ENCODE measurements around the gene TRIM14.

TRIM14 gene

GRCh38 chr9:98047002-98047401 lies 72.0 kb downstream of the TRIM14 start:
- DNase-seq (ENCODE audit: low read depth) = no peak
- TF ChIP-seq, protein P1, sequence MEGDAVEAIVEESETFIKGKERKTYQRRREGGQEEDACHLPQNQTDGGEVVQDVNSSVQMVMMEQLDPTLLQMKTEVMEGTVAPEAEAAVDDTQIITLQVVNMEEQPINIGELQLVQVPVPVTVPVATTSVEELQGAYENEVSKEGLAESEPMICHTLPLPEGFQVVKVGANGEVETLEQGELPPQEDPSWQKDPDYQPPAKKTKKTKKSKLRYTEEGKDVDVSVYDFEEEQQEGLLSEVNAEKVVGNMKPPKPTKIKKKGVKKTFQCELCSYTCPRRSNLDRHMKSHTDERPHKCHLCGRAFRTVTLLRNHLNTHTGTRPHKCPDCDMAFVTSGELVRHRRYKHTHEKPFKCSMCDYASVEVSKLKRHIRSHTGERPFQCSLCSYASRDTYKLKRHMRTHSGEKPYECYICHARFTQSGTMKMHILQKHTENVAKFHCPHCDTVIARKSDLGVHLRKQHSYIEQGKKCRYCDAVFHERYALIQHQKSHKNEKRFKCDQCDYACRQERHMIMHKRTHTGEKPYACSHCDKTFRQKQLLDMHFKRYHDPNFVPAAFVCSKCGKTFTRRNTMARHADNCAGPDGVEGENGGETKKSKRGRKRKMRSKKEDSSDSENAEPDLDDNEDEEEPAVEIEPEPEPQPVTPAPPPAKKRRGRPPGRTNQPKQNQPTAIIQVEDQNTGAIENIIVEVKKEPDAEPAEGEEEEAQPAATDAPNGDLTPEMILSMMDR (IDR thresholded peaks at IDR 0.05; ENCODE audit: control insufficient read depth, insufficient read depth, low read depth, low read length, missing control alignments) = no peak
- no peak overlapping the region for H3K4me3 ChIP-seq (ENCODE audit: control insufficient read depth, low read depth, low read length)

GRCh38 chr9:98046180-98046543 lies 72.9 kb downstream of the TRIM14 start:
- H3K4me3 ChIP-seq (ENCODE audit: control insufficient read depth, low read depth, low read length) = no peak overlapping the region
- DNase-seq (ENCODE audit: low read depth) = no peak
- TF ChIP-seq, protein P1 (IDR thresholded peaks at IDR 0.05; ENCODE audit: control insufficient read depth, insufficient read depth, low read depth, low read length, missing control alignments) = no peak

DNA sequence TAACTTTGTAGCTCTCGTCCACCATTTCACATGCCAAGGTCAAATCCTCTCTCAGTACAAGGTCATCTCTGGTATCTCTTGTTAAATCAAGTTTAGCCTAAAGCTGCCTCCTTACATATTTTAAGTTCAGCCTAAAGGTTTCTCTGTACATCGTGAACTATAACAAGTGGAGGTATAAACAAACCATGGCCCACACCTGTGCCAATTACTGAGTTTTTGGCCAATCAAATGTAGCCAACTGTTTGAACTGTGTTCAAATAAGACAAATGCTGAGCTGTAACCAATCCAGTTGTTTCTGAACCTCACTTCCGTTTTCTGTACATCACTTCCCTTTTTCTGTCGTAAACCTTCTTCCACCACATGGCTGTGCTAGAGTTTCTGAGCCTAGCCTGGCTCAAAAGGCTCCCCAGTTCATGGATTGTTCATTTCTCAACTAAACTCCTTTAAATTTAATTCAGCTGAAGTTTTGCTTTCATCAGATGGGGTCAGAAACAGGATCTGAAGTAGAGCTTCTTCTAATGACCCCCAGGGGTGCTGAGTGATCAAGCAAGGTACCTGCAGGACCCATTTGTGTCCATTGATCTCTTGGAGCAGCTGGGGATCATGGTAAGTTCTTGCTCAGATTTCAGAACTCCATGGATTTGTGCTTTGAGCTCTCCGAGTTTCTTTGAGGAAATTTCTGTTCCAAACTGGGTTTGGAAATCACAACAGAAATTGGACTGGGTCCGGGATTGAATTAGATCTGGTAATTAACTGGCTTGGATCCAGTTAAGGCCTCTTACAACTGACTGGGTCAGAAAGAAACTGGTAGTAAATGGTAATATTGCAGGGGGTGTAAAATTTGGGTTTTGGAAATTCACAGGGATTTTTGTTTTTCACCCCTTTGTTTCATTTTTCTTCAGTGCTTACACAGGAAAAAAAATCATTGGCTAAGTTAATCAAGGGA lies 73.5 kb downstream of the TRIM14 start:
- H3K4me3 ChIP-seq (ENCODE audit: control insufficient read depth, low read depth, low read length) = no peak overlapping the region
- DNase-seq (ENCODE audit: low read depth) = no peak
- TF ChIP-seq, protein P1 (IDR thresholded peaks at IDR 0.05; ENCODE audit: control insufficient read depth, insufficient read depth, low read depth, low read length, missing control alignments) = no peak

GRCh38 chr9:98043915-98044314 lies 75.1 kb downstream of the TRIM14 start:
- H3K4me3 ChIP-seq (ENCODE audit: control insufficient read depth, low read depth, low read length) = no peak overlapping the region
- DNase-seq (ENCODE audit: low read depth) = no peak
- TF ChIP-seq, protein P1 (IDR thresholded peaks at IDR 0.05; ENCODE audit: control insufficient read depth, insufficient read depth, low read depth, low read length, missing control alignments) = no peak

- H3K4me3 ChIP-seq (ENCODE audit: control insufficient read depth, low read depth, low read length) = no peak overlapping the region
- TF ChIP-seq, protein P1 (IDR thresholded peaks at IDR 0.05; ENCODE audit: control insufficient read depth, insufficient read depth, low read depth, low read length, missing control alignments) = no peak
- DNase-seq (ENCODE audit: low read depth) = no peak
Observed at GRCh38 chr9:98040212-98040611, 78.8 kb downstream of the TRIM14 start.

- H3K4me3 ChIP-seq (ENCODE audit: control insufficient read depth, low read depth, low read length) = no peak overlapping the region
- no peak for DNase-seq (ENCODE audit: low read depth)
- TF ChIP-seq, protein P1 (IDR thresholded peaks at IDR 0.05; ENCODE audit: control insufficient read depth, insufficient read depth, low read depth, low read length, missing control alignments) = no peak
Observed at GRCh38 chr9:98039607-98040017, 79.4 kb downstream of the TRIM14 start.

Measured in AG09309 (cell line).